Stimulated activated effector memory CD8-positive, alpha-beta T cell treated with anti-CD3 and anti-CD28 coated beads, Interleukin-12 subunit alpha, Interleukin-12 subunit beta, amount 100 ng/mL, for 72 hours (primary cell): ENCODE results near the gene MINDY2.
"Not testable (repeated sequence)": the region's sequence is repeated elsewhere in the genome, so short reads cannot be mapped to it uniquely, and the experiment has no call there.

Experiments
- ATAC-seq: fragments of 150-1000 bp; cut with Tn5 transposase; 2 replicates; pipeline ENCODE4 v1.10.0; 2021
- DNase-seq, 2 donors: peaks; one replicate each; pipeline ENCODE4 v3.0.0; 2021 to 2022; ENCODE audit warnings: low spot score in 2 of 2
- H3K27ac Mint-ChIP-seq: one replicate; pipeline ENCODE4 v1.8.0; 2022; ENCODE audit warnings: mild to moderate bottlenecking, mixed read lengths
- H3K36me3 Mint-ChIP-seq: one replicate; pipeline ENCODE4 v1.8.0; 2022; ENCODE audit warnings: mild to moderate bottlenecking, mixed read lengths
- H3K4me1 Mint-ChIP-seq: one replicate; pipeline ENCODE4 v1.8.0; 2022; ENCODE audit warnings: mixed read lengths
- H3K4me3 Mint-ChIP-seq: one replicate; pipeline ENCODE4 v1.8.0; 2022; ENCODE audit warnings: mild to moderate bottlenecking, mixed read lengths
- H3K9me3 Mint-ChIP-seq: one replicate; pipeline ENCODE4 v1.8.0; 2022; ENCODE audit warnings: mixed read lengths

Gene MINDY2

GRCh38 chr15:58770519-58770856, 614 bp upstream of the MINDY2 start:
- Mint-ChIP-seq H3K9me3 (no peaks in the 10 kb centered on the region), H3K4me3 (no peak overlapping the region), H3K4me1 (peaks cover 6% of the 10 kb centered on the region), H3K36me3 (no peaks in the 10 kb centered on the region), H3K27ac (peak overlapping the region; percentile 94)
- DNase-seq (no peak), ATAC-seq (peak; percentile 66)

- no peaks in the 10 kb centered on the region for H3K36me3 Mint-ChIP-seq
- peaks cover 6% of the 10 kb centered on the region for H3K4me1 Mint-ChIP-seq
- DNase-seq = peak; percentile 10 to 63
Measured at GRCh38 chr15:58771621-58772250, 634 bp downstream of the MINDY2 start.

GRCh38 chr15:58773024-58773423, 1.9 kb downstream of the MINDY2 start:
- Mint-ChIP-seq H3K9me3 (no peaks in the 10 kb centered on the region), H3K27ac (no peak overlapping the region), H3K4me3 (no peak overlapping the region), H3K4me1 (peaks cover 12% of the 10 kb centered on the region), H3K36me3 (no peaks in the 10 kb centered on the region)
- DNase-seq (no peak), ATAC-seq (no peak)

More at GRCh38 chr15:58771621-58772250, 634 bp downstream of the MINDY2 start:
- H3K27ac Mint-ChIP-seq = peak overlapping the region; percentile 94
- H3K4me3 Mint-ChIP-seq = no peak overlapping the region
- ATAC-seq = peak; percentile 0
- no peaks in the 10 kb centered on the region for H3K9me3 Mint-ChIP-seq

GRCh38 chr15:58775402-58775801, 4.3 kb downstream of the MINDY2 start:
- no peak for ATAC-seq
- peaks cover 6% of the 10 kb centered on the region for H3K36me3 Mint-ChIP-seq
- H3K9me3 Mint-ChIP-seq = no peaks in the 10 kb centered on the region
- H3K4me1 Mint-ChIP-seq = peaks cover 12% of the 10 kb centered on the region
- no peak overlapping the region for H3K27ac Mint-ChIP-seq
- DNase-seq = no peak
- H3K4me3 Mint-ChIP-seq = no peak overlapping the region

- Mint-ChIP-seq H3K36me3 (peaks cover 6% of the 10 kb centered on the region), H3K27ac (no peak overlapping the region), H3K9me3 (no peaks in the 10 kb centered on the region), H3K4me3 (no peak overlapping the region), H3K4me1 (peaks cover 12% of the 10 kb centered on the region)
- no peak for DNase-seq
- no peak for ATAC-seq
Measured at GRCh38 chr15:58777107-58777506, 6.0 kb downstream of the MINDY2 start.

- peaks cover 6% of the 10 kb centered on the region for H3K4me1 Mint-ChIP-seq
- H3K9me3 Mint-ChIP-seq = no peaks in the 10 kb centered on the region
- peaks cover 12% of the 10 kb centered on the region for H3K36me3 Mint-ChIP-seq
- no peak for ATAC-seq
- H3K4me3 Mint-ChIP-seq = no peak overlapping the region
- no peak for DNase-seq
- H3K27ac Mint-ChIP-seq = no peak overlapping the region
Measured at GRCh38 chr15:58779554-58779953, 8.5 kb downstream of the MINDY2 start.

GRCh38 chr15:58785355-58785754, 14.3 kb downstream of the MINDY2 start:
- no peak overlapping the region for H3K27ac Mint-ChIP-seq
- no peaks in the 10 kb centered on the region for H3K4me1 Mint-ChIP-seq
- peaks cover 17% of the 10 kb centered on the region for H3K36me3 Mint-ChIP-seq

GRCh38 chr15:58788056-58788710, 17.1 kb downstream of the MINDY2 start:
- Mint-ChIP-seq H3K9me3 (no peaks in the 10 kb centered on the region), H3K36me3 (peaks cover 24% of the 10 kb centered on the region), H3K4me3 (no peak overlapping the region), H3K4me1 (no peaks in the 10 kb centered on the region), H3K27ac (no peak overlapping the region)
- ATAC-seq (no peak), DNase-seq (no peak)

More at GRCh38 chr15:58785355-58785754, 14.3 kb downstream of the MINDY2 start:
- DNase-seq (no peak), ATAC-seq (no peak)
- no peak overlapping the region for H3K4me3 Mint-ChIP-seq
- H3K9me3 Mint-ChIP-seq = no peaks in the 10 kb centered on the region

GRCh38 chr15:58793862-58794261, 22.8 kb downstream of the MINDY2 start:
- Mint-ChIP-seq H3K9me3 (no peaks in the 10 kb centered on the region), H3K27ac (no peak overlapping the region), H3K36me3 (peaks cover 11% of the 10 kb centered on the region), H3K4me3 (no peak overlapping the region), H3K4me1 (peaks cover 23% of the 10 kb centered on the region)
- DNase-seq (no peak), ATAC-seq (no peak)

GRCh38 chr15:58795825-58796224, 24.7 kb downstream of the MINDY2 start:
- H3K36me3 Mint-ChIP-seq = peaks cover 1% of the 10 kb centered on the region
- no peak overlapping the region for H3K27ac Mint-ChIP-seq
- H3K4me3 Mint-ChIP-seq = no peak overlapping the region
- ATAC-seq (peak; percentile 75), DNase-seq (no peak)
- H3K4me1 Mint-ChIP-seq = peaks cover 33% of the 10 kb centered on the region
- no peaks in the 10 kb centered on the region for H3K9me3 Mint-ChIP-seq

- no peaks in the 10 kb centered on the region for H3K9me3 Mint-ChIP-seq
- H3K4me1 Mint-ChIP-seq = peaks cover 33% of the 10 kb centered on the region
- ATAC-seq = no peak
Measured at GRCh38 chr15:58797505-58797904, 26.4 kb downstream of the MINDY2 start.

GRCh38 chr15:58805095-58805494, 34.0 kb downstream of the MINDY2 start:
- H3K9me3 Mint-ChIP-seq = no peaks in the 10 kb centered on the region
- ATAC-seq (no peak), DNase-seq (no peak)
- no peak overlapping the region for H3K27ac Mint-ChIP-seq
- no peak overlapping the region for H3K4me3 Mint-ChIP-seq
- H3K36me3 Mint-ChIP-seq = peaks cover 28% of the 10 kb centered on the region
- H3K4me1 Mint-ChIP-seq = peaks cover 4% of the 10 kb centered on the region

More at GRCh38 chr15:58797505-58797904, 26.4 kb downstream of the MINDY2 start:
- Mint-ChIP-seq H3K4me3 (no peak overlapping the region), H3K27ac (no peak overlapping the region), H3K36me3 (peaks cover 9% of the 10 kb centered on the region)
- no peak for DNase-seq

- not testable (repeated sequence) for H3K9me3 Mint-ChIP-seq, H3K4me1 Mint-ChIP-seq, H3K4me3 Mint-ChIP-seq, DNase-seq, ATAC-seq, H3K27ac Mint-ChIP-seq
- H3K36me3 Mint-ChIP-seq = peaks cover 35% of the 10 kb centered on the region
Measured at GRCh38 chr15:58823267-58823666, 52.2 kb downstream of the MINDY2 start.

GRCh38 chr15:58830556-58830955, 59.5 kb downstream of the MINDY2 start:
- H3K9me3 Mint-ChIP-seq = no peaks in the 10 kb centered on the region
- H3K27ac Mint-ChIP-seq = no peak overlapping the region
- H3K36me3 Mint-ChIP-seq = peaks cover 41% of the 10 kb centered on the region
- ATAC-seq (no peak), DNase-seq (no peak)
- H3K4me1 Mint-ChIP-seq = no peaks in the 10 kb centered on the region
- H3K4me3 Mint-ChIP-seq = no peak overlapping the region

- H3K36me3 Mint-ChIP-seq = peaks cover 19% of the 10 kb centered on the region
- not testable (repeated sequence) for H3K4me1 Mint-ChIP-seq, H3K4me3 Mint-ChIP-seq, DNase-seq, H3K9me3 Mint-ChIP-seq, ATAC-seq, H3K27ac Mint-ChIP-seq
Measured at GRCh38 chr15:58833681-58834426, 62.8 kb downstream of the MINDY2 start.

- H3K4me1 Mint-ChIP-seq = no peaks in the 10 kb centered on the region
- no peak for ATAC-seq
- DNase-seq = no peak
- no peak overlapping the region for H3K4me3 Mint-ChIP-seq
- H3K27ac Mint-ChIP-seq = no peak overlapping the region
- no peaks in the 10 kb centered on the region for H3K9me3 Mint-ChIP-seq
- H3K36me3 Mint-ChIP-seq = no peaks in the 10 kb centered on the region
Measured at GRCh38 chr15:58839485-58839884, 68.4 kb downstream of the MINDY2 start.
